GM21576 (cell line): ENCODE data around the gene NT5M.
A peak's percentile ranks its signal among the peaks of the same experiment; 100 is the strongest.
"Not testable (repeated sequence)": the region's sequence is repeated elsewhere in the genome, so short reads cannot be mapped to it uniquely, and the experiment has no call there.

Experiments used
- ATAC-seq: cut with Tn5 transposase; IDR thresholded peaks from one replicate; pipeline ENCODE4 v1.9.1; 2021; ENCODE audit warnings: mild to moderate bottlenecking, moderate library complexity; ENCODE audit not compliant: unreplicated experiment

NT5M gene

DNA sequence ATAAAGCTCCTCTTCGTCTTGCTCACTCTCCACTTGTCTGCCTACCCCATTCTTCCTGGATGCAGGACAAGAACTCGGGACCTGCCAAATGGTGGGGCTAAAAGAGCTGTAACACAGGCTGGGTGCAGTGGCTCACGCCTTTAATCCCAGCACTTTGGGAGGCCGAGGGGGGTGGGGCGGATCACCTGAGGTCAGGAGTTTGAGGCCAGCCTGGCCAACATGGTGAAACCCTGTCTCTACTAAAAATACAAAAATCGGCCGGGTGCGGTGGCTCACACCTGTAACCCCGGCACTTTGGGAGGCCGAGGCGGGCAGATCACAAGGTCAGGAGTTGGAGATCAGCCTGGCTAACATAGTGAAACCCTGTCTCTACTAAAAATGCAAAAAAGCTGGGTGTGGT is 1.5 kb upstream of the NT5M start:
- ATAC-seq, result not testable (repeated sequence)

DNA sequence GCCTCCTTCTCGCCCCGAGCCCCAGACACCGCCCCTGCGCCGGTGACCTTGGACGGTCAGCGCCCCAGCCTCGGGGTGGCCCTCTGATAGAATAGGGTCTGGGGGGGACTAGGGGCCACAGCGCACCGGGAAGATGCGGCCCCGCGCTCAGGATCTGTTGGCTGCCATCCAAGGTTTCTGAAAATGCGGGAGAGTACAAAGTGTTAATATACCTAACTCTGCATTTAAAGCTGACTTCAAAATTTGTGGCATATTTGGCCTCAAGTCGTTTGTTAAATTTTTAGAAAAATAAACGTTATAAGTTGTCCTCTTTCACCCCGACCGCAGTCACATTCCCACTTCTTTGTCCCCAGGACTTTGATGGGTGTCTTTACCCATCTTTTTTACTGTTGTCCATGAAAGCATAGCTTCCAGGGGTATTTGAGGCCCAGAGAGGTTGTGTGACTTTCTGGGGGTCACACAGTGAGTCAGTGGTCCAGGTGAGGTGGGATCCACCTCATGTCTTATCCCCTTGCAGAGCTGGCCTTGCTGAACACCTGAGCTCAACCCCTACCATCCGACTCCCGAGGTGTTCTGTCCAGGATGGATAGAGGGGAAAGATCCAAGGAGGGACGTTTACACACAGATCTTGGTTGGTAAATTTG is 796 bp downstream of the NT5M start:
- no peak for ATAC-seq

DNA sequence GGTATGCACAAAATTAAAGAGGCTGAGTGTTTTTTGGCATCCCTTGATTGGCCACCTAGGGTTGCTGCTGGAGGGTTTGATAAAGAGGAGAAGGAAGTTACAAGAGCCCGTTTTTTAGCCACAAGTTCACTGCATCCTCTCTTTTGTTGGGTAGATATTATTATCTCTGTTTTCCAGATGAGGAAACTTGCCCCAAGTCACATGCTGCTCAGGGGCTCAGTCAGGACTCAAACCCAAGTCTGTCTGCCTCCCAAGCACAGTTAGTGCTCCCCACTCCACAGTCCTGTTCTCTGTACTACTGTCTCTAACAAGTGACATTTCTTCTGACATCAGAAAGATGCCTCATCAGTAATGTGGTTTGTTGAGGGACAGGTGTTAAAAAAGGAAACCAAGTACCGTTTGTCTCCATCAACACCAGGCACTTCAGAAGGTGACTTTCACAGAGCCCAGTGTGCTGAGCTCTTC is 1.4 kb downstream of the NT5M start:
- ATAC-seq, result no peak

DNA sequence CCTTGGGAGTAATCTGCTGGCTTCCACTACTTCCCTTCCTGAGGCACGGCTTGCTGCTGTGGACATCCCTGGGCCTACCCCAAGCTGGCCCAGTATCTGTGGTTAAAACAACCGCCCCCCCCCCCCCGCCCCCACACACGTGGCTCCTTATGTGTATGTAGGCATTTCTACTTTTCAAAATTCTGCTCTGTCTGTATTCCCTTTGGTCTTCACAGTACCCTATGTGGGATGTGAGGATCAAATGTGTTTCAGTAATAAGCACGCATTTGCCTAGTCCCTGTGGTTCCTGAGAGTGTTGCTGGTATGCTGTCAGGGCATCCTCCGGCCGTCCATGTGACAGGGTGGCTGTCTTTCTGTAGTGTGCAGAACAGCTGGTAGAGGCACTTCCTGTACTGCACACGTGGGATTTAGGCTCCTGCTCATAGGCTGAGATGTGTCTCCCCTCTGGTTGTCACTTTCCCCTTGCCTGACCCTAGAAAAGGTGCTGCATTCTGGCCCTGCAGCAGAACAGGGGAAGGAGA is 2.2 kb downstream of the NT5M start:
- peak; percentile 57 for ATAC-seq

DNA sequence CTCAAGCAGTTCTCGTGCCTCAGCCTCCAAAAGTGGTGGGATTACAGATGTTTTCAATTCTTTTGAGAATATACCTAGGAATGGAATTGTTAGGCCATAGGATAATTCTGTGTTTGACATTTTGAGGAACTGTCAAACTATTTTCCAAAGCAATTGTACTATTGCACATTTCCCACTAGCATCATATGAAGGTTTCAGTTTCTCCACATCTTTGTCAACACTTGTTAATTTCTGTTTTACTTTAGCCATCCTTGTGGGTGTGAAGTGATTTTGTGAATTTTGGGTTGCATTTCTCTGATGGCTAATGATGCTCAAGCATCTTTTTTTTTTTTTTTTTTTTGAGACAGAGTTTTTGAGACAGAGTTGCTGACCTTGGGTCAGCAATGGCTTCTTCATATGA is 6.2 kb downstream of the NT5M start:
- no peak for ATAC-seq

DNA sequence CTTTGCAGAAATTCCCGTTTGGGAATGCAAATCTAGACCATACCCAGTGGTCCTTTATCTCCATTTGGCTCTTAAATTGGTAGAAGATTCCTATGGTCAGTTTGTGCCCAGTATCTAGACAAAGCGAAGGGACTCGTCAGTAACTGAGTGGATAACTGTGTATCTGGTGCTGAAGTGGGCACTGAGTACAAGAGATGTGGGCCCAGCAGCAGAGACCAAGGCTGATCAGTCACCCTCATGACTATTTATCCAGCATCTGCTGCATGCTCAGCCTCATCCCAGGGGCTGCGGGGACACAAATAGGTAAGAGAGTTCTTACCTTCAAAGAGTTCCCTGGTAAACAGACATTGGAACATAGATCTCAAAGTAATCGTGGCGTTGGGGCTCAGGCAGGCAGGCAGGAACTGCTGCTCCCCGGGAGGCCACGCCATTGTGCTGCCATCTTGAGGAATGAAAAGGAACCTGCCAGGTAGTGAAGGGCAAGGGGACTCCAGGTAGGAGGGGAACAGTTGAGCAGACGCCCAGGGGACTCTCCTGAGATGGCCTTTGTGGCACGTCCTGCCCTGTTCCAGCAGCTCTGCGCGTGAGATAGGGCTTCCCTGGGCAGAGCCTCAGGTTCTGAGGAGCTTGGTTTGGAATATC is 10.3 kb downstream of the NT5M start:
- ATAC-seq, result no peak

DNA sequence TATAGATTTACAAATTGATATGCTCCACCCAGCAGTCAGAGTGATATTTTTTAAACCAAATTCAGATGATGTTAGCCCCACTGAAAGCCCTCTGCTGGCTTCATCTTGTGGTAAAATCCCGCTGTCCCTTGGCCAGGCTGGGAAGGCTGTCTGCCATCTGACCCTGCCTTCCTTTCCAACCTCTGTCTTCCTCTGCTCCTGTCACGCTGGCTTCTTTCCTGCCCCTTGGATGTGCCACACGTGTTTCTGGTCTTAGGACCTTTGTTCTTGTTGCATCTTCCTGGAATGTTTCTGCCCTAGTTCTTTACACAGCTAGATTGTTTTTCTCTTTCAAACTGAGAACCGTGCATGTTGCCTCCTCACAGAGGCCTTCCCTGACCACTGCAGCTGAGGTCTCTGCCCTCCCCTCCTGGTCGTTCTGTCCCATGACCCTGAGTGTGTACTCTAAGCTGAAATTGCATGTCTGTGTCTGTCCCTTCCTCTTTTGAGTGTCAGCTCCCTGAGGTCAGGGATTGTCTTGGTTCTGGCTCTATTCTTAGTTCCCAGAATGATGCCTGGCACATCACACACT is 11.4 kb downstream of the NT5M start:
- no peak for ATAC-seq

DNA sequence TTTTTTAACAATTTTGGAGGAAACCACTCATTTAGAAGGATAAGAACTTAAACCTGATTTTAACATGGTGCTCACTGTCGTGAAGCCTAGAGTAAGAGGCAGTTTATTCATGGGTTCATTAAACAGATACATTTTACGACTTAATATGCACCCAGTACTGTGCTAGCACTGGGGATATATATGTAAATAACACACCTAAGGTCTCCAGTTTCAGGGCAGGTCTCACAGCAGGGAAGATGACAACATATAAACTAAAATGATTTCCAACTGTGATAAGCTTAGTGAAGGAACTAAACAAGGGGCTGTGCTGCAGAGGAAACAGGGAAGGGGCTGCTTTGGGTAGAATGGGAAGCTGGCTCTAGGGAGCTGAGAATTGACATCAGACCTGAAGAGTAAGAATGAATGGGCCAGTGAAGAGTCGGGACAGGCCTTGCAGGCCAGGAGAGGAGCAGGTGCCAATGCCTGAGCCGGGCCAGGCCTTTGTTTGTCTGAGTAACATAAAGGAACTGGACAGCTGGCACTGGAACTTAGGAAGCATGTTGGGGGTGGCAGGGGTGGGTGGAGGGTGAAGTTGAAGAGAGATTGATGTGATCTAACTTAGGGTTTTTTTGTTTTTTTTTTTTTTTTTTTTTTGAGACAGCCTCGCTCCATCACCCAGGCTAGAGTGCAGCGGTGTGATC is 12.1 kb downstream of the NT5M start:
- no peak for ATAC-seq

DNA sequence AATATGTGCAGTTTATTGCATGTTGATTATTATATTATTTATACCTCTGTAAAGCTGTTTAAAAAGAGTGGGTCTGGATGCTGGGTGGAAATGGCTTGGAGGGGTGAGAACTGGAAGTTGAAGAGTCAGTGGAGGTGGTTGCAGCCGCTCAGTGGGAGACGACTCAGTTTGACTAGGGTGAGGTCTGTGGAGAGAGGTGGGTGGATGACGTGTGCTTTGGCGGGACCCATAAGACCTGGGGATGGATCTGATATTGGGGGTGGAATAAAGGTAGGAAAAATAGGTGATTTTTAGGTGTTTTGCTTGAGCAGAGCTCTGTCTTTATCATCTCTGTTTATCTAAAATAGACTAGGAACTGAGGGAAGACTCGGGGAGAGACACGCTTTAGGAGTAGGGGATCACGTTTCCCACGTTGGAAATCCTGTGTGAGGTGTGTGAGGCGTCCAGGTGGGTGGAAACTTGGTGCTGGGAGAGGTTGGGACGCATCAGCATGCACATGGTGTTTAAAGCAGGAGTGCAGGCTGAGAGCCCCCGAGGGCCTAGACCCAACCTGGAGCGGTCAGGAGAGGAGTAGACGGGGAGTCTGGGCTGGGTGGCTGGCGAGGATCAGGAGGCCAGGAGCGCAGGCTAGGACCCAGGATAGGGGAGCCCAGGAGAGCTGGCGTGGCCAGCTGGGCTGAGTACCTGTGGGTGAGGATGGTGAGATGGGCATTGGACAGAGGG is 17.2 kb downstream of the NT5M start:
- no peak for ATAC-seq

DNA sequence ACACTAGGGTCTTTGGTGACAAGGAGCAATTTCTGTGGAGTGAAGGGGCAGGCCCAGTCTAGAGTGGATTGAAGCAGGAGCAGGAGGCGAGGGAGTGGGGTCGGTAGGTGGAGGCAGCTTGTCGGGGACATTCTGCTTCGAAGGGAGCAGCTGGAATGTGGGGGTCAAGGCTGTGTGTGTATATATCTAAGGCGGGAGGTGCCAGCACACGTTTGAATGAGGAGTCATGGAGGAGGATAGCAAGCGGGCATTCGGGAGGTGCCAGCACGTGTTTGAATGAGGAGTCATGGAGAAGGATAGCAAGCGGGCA is 17.7 kb downstream of the NT5M start:
- no peak for ATAC-seq

DNA sequence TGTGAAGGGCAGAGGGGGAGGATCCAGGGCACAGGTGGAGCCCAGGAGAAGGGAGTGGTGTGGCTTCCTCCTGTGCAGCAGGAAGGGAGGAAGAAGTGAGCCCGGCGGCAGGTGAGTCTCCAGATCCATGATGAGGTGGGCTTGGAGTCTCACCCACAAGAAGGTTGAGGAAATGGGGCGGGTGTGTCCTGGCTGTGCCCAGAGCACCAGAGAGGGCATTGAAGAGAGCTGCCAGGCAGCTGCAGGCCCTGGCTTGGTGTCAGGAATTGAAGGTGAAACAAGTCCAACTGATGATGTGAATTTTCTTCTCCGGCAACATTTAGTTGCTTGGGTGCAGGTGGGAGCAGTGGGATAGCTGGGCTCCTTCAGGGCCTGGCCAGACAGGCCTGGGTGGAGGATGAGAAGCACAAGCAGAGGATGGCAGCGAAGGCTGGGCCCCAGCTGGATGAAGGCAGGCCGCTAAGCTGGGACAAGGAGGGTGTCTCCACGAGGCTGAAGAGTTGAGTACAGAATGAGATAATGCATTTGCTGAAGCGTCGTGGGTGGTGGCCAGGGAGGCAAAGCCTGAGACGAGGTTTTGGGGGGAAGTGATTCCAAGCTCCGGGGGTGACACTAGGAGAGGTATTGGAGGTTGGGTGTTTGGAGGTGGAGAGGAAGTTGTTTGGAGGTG is 18.3 kb downstream of the NT5M start:
- no peak for ATAC-seq

DNA sequence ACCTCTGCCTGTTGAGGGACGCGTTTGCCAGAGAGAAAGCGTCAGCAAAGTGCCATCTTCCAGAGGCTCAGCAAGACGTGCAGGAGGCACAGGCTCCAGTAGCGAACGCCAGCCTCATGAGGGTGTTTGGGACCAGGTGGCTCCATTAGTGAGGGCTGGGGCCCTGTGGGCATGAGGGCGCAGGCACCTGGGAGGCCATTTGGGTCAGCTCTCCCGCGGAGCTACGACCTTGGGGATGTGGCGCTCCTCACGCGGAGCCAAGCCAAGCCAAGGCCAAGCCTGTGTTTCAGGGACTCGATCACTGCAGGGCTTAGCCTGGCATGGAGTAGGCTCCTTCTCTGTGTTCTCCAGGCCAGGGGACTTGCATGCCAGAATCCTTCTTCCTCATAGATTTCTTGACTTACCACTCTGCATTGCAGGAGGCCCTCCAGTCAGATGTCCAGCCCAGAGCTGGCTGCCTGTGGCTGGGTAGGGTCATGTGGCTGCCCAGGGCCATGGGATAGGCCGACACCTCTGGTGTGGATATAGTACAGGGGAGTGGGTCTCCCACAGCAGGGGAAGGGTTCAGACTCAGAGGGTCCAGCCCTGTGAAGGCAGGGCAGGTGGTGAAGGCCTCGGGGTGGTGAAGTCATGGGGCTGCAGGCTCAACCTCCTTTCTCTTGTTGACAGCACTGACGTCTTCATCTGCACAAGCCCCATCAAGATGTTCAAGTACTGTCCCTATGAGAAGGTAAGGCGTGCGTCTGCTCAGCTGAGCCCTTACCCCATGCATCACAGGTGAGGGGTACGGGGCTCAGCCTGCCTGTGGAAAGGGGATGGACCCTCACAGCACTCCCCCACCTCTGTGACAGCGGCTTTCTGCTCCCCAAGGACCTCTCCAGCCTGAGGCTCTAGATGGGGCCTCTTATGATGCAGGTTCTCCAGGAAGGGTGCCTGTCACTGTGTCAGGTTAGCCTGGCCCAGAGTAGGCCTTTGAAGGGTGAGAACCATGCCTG is 19.6 kb downstream of the NT5M start:
- no peak for ATAC-seq

DNA sequence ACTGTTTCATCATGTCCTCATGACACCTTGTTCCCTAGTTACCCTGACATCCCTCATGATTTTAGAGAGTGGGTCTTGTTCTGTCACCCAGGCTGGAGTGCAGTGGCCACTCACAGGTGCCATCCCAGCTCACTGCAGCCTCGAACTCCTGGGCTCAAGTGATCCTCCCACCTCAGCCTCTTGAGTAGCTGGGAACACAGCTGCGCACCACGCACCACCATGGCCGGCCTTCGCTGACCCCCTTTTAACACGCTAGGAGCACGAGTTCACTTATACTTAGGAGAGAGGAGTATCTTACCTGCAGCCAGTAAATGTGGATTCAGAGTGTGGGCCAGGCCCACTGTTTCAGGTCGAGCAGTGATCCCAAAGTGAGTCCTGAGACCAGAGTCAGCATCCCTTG is 21.4 kb downstream of the NT5M start:
- no peak for ATAC-seq

DNA sequence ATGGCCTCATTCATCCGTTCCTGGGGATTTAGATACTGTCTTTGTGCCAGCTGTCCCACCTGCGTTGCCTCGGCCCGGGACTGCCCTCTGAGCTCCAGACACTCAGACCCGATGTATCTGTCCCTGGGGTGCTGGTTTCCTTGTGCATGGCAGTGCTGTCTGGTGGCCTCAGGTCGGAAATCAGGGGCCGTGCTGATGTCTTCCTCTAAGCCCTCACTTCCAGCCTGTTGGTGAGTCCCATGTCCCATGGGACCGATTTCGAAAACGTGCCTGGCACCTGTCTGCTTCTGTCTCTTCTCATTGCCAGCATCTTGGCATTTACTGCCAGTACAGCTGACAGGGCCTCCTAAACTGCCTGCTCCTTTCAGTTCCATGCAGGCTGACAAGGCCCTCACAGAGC is 22.1 kb downstream of the NT5M start:
- ATAC-seq, result no peak

DNA sequence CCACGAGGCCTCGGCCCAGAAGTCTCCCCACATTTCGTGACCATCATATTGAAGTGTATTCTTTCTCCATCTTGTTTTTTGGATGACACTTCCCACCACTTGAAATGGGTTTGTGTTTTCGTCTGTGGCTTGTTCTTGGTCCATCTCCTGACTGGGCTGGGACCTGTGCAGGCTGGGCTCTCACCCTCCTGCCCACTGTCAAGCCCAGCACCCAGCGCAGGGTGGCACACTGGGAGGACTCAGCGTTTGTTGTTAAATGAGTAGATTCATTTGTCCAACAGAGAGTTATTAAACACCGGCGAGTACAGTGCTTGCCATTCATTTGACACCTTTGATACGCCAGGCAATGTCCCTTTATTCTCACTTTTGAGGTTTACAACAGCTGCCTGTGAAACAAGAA is 22.6 kb downstream of the NT5M start:
- no peak for ATAC-seq

DNA sequence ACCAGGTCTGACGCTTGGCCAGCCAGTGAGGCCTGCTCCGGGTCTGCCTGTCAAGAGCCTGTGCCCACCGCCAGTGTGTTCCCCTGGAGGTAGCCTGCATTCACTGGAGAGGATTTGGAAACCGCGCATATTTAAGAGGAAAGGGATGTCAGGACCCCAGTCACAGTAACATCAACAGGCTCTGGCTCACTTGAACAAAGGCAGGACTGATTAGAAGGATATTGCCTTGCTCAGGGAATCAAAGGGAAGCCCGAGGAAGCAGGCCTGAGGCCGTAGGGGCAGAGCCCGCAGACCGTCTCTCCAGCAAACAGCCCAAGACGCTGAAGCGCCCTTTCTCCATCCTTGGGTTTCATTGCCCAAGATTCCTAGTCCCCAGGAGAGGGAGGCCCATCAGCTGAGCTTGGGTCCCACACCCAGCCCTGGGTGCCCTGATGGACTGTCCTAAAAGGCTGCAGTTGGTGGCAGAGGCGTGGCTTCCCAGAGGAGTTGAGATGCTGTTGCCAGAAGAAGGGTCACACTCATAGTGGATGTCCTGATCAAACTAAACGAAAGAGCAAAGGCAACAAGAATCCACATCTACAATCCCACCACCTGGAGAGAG is 23.2 kb downstream of the NT5M start:
- ATAC-seq, result no peak

DNA sequence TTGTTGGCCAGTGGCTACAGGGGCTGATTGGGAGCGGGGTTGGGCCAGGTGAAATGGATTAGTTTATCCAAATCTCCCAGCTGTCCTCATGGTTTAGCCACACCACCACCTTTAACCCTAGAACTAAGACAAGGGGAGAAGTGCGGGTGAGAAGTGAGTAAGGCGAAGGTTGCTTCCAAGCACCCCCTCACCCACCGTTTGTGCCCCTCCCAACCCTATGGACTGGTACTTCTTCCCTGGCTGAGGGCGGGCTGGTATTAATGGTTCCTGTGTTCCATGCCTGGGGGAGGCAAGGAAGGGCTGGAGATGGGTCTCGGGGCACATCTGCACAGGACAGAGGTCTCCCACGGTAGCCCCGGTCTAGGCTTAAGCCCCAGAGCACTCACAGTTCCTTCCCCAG is 25.1 kb downstream of the NT5M start:
- ATAC-seq, result no peak

DNA sequence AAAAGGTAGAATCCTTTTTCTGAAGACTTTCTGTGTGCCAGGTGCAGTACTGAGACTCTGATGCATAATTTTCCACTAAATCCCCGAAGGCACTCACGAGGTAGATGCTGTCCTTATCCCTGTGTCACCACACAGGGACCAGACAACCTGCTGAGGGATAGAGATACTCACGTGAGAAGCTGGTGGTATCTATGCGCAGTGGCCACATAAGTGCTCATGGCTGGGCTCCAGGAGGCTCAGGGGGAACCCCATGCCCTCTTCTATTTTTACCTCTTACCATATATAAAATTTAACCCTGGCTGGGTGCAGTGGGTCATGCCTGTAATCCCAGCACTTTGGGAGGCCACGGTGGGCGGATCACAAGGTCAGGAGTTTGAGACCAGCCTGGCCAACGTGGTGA is 38.3 kb downstream of the NT5M start:
- no peak for ATAC-seq
